ENCODE data around the gene PRELID1.

Gene PRELID1

GRCh38 chr5:177314376-177315342 is 11.1 kb downstream of the PRELID1 start:
- DNase-seq = no peak

- no peak for DNase-seq
These were observed 11.8 kb downstream of the PRELID1 start for GRCh38 chr5:177315411-177315810.

DNA sequence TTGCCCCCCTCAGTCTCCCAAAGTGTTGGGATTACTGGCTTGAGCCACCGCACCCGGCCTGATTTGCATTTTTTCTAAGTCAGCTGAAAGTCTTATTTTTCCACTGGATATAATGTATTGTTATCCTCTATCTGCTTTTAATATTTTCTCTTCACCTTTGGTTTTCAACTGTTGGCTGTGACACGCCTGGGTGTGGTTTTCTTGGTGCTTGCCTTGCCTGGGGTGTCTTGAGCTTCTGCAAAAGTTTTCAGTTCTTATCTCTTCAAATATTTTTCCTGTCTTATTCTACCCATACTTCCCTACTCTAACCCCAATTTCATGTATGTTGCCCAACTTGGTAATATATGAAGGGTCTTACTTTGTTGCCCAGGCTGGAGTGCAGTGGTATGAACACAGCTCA is 12.4 kb downstream of the PRELID1 start:
- DNase-seq = no peak

DNA sequence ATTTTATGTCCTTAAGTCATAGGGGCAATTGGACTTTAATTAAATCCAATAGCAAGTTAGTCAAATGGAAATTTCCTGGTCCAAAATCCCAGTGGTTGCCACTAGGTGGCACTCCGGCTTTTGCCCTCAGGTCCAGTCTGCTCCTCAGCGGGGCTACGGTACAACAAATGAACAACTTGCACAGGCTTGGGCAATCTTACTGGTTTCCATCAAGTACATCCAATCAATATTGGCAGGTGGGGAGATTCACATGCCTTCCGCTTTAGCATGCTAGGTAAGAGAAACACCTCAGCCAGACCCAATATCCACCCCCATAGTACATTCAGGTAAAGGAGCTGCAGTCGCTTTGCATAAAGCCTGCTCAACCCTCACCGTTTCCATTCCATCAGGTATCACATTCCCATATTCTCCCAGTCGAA is 14.4 kb downstream of the PRELID1 start:
- DNase-seq = peak; percentile 60

- DNase-seq = no peak
These were observed 16.5 kb downstream of the PRELID1 start for GRCh38 chr5:177319913-177320588.

- DNase-seq = no peak
These were observed 17.3 kb downstream of the PRELID1 start for GRCh38 chr5:177320879-177321278.

DNA sequence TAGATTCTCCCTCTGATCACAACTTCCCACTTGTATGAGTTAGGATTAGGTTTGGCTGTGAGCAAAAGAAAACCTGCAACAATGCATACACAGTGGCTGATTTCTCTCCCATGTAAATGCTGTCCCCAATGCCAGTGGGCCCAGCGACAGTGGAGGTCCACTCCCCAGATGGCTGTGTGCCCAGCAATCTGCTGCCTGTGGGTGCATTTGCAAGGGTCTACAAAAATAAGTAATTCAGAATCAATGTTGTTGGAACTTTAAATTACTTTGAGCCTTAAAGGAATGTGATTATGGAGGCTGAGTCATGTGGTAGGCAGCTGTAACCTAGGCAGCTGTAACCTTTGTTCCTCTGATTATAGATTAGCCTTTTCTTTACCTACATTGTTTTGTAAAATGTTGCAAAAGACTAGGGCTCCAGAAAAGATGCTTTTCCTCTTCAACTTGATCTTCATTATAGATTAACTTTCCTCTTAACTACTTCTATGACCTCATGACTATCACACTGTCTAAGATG is 22.3 kb downstream of the PRELID1 start:
- DNase-seq = no peak

DNA sequence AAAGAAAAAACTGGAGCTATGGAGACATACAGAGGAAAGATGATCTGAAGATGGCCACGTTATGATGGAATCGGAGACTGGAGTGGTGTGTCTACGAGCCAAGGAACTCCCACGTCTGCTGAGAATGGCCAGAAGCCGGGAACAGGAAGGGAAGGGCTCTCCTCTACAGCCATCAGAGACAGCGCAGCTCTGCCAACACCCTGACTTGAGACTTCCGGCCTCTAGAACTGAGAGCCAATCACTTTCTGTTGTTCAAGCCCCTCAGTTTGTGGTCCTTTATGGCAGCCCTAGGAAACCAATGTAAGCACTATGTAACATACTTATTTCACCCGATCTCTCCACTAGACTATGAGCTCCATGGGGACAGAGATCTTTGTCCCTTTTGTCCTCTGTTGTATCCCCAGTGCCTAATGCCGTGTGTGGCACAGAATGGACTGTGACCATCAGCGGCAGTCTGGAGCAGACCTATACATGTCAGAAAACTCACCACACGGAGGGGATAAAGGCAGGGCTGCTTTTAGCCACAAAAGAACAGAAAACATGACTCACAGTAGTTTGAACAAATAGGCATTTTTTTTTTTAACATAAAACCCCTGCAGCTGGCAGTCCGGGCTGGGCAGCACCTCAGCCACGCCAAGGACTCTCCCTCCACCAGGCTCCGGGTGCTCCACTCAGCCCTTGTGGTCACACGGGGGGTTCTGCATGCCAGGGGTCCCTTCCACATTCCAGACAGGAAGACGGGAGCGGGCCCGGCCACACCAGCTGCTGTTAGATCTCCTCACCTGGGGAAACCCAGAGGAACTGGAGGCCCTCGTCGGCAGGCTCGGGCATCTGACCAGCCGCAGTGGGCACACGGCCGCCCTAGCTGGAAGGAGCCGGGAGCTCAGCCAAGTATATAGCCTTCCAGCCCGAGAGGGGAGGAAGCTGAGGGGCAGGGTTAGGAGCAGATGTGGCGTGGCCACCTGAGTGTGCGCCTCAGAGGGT is 24.2 kb downstream of the PRELID1 start:
- no peak for DNase-seq

DNA sequence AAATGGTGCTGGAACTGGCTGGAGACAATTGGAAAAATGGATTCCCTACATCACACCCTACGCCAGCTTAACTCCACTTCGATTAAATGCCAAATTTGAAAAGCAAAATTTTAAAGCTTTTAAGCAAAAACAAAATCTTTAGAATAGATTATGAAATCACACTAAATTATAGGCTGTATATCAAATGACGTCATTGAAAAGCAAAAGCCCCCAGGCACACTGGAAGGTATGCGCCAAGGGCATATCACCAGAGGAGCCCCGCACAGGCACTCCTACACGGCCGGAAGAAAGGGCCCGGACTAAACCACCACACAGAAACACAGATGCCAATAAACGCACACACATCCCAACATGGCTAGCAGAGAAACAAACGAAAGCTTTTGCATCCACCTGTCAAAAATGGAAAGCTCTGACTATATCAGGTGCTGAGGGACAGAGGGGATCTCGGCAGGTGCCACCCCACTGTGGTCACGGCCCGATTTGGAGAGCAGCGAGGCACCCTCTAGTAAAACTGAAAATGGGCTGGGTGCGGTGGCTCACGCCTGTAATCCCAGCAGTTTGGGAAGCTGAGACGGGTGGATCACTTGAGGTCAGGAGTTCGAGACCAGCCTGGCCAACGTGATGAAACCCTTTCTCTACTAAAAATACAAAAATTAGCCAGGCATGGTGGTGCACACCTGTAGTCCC is 25.1 kb downstream of the PRELID1 start:
- no peak for DNase-seq

GRCh38 chr5:177329883-177330282 is 26.3 kb downstream of the PRELID1 start:
- no peak for DNase-seq

DNA sequence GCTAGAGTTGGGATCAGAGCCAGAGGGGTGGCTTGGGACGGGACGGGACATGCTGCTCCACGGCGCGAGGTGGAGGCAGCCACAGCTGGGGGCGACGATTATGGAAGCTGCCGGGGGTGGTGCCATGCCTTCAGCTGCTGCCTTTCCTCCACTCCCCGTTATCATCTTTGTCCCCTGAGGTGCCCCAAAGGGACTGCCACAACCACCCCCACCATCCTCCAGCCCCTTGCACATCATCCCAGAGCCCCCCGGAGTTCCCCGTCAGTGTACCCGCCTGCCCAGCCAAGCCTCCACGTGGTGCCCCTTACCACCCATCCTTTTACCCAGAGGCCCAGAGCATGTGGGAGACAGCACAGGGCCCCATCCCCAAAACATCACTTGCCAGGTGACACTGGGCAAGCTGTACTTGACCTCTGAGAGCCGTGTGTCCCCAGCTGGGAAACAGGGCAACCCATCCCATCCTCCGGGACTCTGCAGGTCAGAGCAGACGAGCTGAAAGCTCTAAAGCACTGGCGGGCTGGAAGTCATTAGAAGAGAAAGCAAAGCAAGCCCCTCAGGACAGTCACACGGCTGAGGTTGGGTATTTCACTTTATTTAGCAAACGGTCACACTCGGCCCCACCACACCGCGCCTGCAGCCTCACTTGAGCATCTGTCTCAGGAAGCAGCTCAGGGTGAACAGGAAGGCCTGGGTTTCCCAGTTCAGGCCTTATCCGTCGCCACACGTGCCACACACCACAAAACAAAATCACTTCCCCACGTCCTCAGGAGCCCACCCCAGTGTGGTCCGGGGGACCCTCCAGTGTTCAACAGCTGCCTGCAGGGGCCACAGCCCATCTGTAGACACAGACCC is 27.6 kb downstream of the PRELID1 start:
- DNase-seq = no peak

- no peak for DNase-seq
These were observed 28.7 kb downstream of the PRELID1 start for GRCh38 chr5:177332031-177332895.

DNA sequence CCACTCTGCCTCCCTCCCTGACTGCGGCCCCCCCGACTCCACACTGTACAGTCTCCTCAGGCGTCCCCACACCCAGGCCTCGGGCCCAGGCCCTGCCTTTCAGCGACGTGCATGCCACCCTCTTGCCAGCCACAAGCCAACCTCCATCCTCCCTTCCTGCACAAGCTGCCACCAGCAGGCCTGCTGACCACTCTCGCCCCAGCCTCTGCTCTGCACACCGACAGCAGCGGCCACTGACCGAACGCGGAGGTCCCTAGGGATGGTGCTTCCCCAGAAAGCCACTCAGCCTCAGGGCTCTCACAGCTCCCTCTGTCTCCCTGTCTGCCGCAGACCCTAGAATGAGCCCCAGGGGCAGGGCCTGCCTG is 29.3 kb downstream of the PRELID1 start:
- no peak for DNase-seq

GRCh38 chr5:177333420-177334154 is 30.0 kb downstream of the PRELID1 start:
- no peak for DNase-seq

GRCh38 chr5:177334155-177334551 is 30.6 kb downstream of the PRELID1 start:
- no peak for DNase-seq

DNA sequence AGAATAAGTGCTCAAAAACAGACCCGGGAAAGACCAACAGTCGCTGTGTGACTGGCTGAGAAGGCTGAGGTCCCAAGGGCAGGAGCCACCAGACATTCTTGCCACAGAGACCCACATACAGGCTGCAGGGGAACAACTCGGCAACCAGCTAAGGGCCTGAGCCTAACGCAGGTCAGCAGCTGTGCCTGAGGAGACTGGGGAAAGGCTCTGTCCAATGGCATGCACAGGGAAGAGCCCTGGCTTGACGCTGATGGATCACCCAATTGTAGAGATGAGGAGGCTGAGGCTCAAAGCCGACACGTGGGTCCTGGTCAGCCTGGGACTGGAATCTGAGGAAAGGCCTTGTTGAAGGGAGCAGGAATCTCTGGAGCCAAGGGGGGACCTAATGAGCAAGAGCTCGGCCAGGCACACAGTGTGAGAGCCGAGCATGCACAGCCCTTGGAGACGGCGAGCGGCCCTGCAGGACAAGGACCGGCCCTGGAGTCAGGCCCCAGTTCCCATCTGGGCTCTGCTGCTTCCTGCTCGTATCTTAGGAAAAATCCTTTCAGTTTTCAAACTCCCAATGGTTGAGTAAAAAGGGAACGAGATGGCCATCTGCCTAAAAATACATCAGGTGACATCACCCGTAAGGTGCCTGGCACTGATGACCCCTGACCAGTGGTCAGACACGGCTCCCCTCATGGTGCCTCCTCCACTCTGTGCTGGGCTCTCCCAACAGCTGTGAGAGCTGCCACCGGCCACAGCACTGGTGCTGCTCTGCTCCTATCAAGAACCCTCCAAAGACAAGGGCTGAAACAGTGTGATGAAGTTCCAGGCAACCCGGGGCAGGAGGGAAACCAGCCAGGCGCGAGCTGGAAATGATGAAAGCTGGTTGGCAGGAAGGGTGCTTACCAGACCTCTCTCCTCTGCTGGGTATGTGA is 31.4 kb downstream of the PRELID1 start:
- no peak for DNase-seq

- no peak for DNase-seq
These were observed 32.1 kb downstream of the PRELID1 start for GRCh38 chr5:177335701-177336065.

- DNase-seq = no peak
These were observed 32.5 kb downstream of the PRELID1 start for GRCh38 chr5:177336112-177336511.
